Measurements from ENCODE around the gene PRORP. TPM values are rescaled to one million over a fixed set of nuclear protein-coding genes. Genes with fewer than 3 reads are reported as not detected.
A peak's percentile ranks its signal among the peaks of the same experiment; 100 is the strongest.

PRORP gene
- total and polyA plus RNA-seq, 2 of the 13 experiments (the other 11 are each of a cell fraction or from before 2014, with no cell fraction given): 48.9 to 88.7 TPM

- TF ChIP-seq, protein P1, sequence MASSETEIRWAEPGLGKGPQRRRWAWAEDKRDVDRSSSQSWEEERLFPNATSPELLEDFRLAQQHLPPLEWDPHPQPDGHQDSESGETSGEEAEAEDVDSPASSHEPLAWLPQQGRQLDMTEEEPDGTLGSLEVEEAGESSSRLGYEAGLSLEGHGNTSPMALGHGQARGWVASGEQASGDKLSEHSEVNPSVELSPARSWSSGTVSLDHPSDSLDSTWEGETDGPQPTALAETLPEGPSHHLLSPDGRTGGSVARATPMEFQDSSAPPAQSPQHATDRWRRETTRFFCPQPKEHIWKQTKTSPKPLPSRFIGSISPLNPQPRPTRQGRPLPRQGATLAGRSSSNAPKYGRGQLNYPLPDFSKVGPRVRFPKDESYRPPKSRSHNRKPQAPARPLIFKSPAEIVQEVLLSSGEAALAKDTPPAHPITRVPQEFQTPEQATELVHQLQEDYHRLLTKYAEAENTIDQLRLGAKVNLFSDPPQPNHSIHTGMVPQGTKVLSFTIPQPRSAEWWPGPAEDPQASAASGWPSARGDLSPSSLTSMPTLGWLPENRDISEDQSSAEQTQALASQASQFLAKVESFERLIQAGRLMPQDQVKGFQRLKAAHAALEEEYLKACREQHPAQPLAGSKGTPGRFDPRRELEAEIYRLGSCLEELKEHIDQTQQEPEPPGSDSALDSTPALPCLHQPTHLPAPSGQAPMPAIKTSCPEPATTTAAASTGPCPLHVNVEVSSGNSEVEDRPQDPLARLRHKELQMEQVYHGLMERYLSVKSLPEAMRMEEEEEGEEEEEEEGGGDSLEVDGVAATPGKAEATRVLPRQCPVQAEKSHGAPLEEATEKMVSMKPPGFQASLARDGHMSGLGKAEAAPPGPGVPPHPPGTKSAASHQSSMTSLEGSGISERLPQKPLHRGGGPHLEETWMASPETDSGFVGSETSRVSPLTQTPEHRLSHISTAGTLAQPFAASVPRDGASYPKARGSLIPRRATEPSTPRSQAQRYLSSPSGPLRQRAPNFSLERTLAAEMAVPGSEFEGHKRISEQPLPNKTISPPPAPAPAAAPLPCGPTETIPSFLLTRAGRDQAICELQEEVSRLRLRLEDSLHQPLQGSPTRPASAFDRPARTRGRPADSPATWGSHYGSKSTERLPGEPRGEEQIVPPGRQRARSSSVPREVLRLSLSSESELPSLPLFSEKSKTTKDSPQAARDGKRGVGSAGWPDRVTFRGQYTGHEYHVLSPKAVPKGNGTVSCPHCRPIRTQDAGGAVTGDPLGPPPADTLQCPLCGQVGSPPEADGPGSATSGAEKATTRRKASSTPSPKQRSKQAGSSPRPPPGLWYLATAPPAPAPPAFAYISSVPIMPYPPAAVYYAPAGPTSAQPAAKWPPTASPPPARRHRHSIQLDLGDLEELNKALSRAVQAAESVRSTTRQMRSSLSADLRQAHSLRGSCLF (CRISPR knock-in tag; IDR thresholded peaks at IDR 0.05; ENCODE audit: borderline replicate concordance): peak; percentile 96; the same call in 1 of the 2 replicates
- TF ChIP-seq HOXD1 (CRISPR knock-in tag; IDR thresholded peaks at IDR 0.05) (peak; percentile 86), NFE2L1 (CRISPR knock-in tag; IDR thresholded peaks at IDR 0.05; ENCODE audit: borderline replicate concordance) (peak; percentile 80; the same call in 1 of the 2 replicates), MXD3 (CRISPR knock-in tag; IDR thresholded peaks at IDR 0.05) (peak; percentile 96), MAZ (IDR thresholded peaks at IDR 0.05; ENCODE audit: borderline replicate concordance, low read depth, low read length) (no peak; the same call in 1 of the 2 replicates), MAZ (CRISPR knock-in tag; IDR thresholded peaks at IDR 0.05; ENCODE audit: low read depth) (peak; percentile 92), BCL6 (CRISPR knock-in tag; IDR thresholded peaks at IDR 0.05) (peak; percentile 43), ZBTB40 (IDR thresholded peaks at IDR 0.05) (peak; percentile 52), ZBTB40 (CRISPR knock-in tag; IDR thresholded peaks at IDR 0.05) (peak; percentile 96), NFKBIZ (CRISPR knock-in tag; IDR thresholded peaks at IDR 0.05) (peak; percentile 88), MLX (CRISPR knock-in tag; IDR thresholded peaks at IDR 0.05) (no peak; the same call in 1 of the 2 replicates), ZNF263 (CRISPR knock-in tag; IDR thresholded peaks at IDR 0.05) (peak; percentile 68), FOSL1 (CRISPR knock-in tag; IDR thresholded peaks at IDR 0.05; ENCODE audit: borderline replicate concordance) (peak; percentile 71; the same call in 1 of the 2 replicates), ESRRA (CRISPR knock-in tag; IDR thresholded peaks at IDR 0.05; ENCODE audit: low read depth) (peak; percentile 74)
These were observed at the start of gene PRORP, which contains the start of gene PPP2R3C (continued) for GRCh38 chr14:35121887-35122695.

Data from HepG2 (cell line).